ENCODE results near the gene PTPRA.
"Not testable (repeated sequence)": the region's sequence is repeated elsewhere in the genome, so short reads cannot be mapped to it uniquely, and the experiment has no call there.

Gene PTPRA

GRCh38 chr20:3010985-3011723, 137.9 kb downstream of the PTPRA start:
- DNase-seq: no peak

GRCh38 chr20:3011752-3012151, 138.5 kb downstream of the PTPRA start:
- no peak for DNase-seq

GRCh38 chr20:3013771-3014170, 140.5 kb downstream of the PTPRA start:
- DNase-seq: no peak

- DNase-seq: no peak
Observed at GRCh38 chr20:3014179-3014578, 140.9 kb downstream of the PTPRA start.

GRCh38 chr20:3014662-3015061, 141.4 kb downstream of the PTPRA start:
- no peak for DNase-seq

GRCh38 chr20:3015302-3015701, 142.0 kb downstream of the PTPRA start:
- not testable (repeated sequence) for DNase-seq

- no peak for DNase-seq
Observed at GRCh38 chr20:3021327-3021726, 148.0 kb downstream of the PTPRA start.

GRCh38 chr20:3021777-3022176, 148.5 kb downstream of the PTPRA start:
- no peak for DNase-seq

GRCh38 chr20:3022559-3023490, 149.5 kb downstream of the PTPRA start:
- peak; percentile 7 for DNase-seq

- DNase-seq: no peak
Observed at GRCh38 chr20:3027987-3028386, 154.7 kb downstream of the PTPRA start.

- no peak for DNase-seq
Observed at GRCh38 chr20:3031524-3032147, 158.4 kb downstream of the PTPRA start.

- DNase-seq: no peak
Observed at GRCh38 chr20:3032624-3033023, 159.3 kb downstream of the PTPRA start.

- no peak for DNase-seq
Observed at GRCh38 chr20:3037654-3038053, 164.4 kb downstream of the PTPRA start.

GRCh38 chr20:3038454-3038853, 165.2 kb downstream of the PTPRA start:
- DNase-seq: no peak

GRCh38 chr20:3039426-3039825, 166.1 kb downstream of the PTPRA start:
- no peak for DNase-seq

- no peak for DNase-seq
Observed at GRCh38 chr20:3040086-3040485, 166.8 kb downstream of the PTPRA start.

- no peak for DNase-seq
Observed at GRCh38 chr20:3041854-3042409, 168.7 kb downstream of the PTPRA start.

- no peak for DNase-seq
Observed at GRCh38 chr20:3042625-3043024, 169.3 kb downstream of the PTPRA start.

GRCh38 chr20:3043322-3043721, 170.0 kb downstream of the PTPRA start, which contains the start of gene GNRH2:
Gene GNRH2, plus strand, starts transcription at chr20:3043622. Its CDS starts 793 bp downstream, at chr20:3044415.
- no peak for DNase-seq

GRCh38 chr20:3044336-3044965, 171.2 kb downstream of the PTPRA start:
- no peak for DNase-seq

GRCh38 chr20:3045042-3045815, 171.9 kb downstream of the PTPRA start:
- peak; percentile 77 for DNase-seq

Measured in activated CD4-positive, CD25-positive, alpha-beta regulatory T cell treated with anti-CD3 and anti-CD28 coated beads, Interleukin-2, amount 50 U/mL, for 72 hours (primary cell).